ENCODE data around the gene ZNF423.

Gene ZNF423

GRCh38 chr16:49822649-49823370 is 33.1 kb downstream of the ZNF423 start:
- DNase-seq, result no peak

- no peak for DNase-seq
These were observed 34.2 kb downstream of the ZNF423 start for GRCh38 chr16:49821614-49822282.

- DNase-seq, result no peak
These were observed 34.8 kb downstream of the ZNF423 start for GRCh38 chr16:49821156-49821555.

- DNase-seq, result no peak
These were observed 38.0 kb downstream of the ZNF423 start for GRCh38 chr16:49817754-49818507.

GRCh38 chr16:49816875-49817274 is 39.0 kb downstream of the ZNF423 start:
- no peak for DNase-seq

GRCh38 chr16:49811644-49812334 is 44.1 kb downstream of the ZNF423 start:
- no peak for DNase-seq

- DNase-seq, result no peak
These were observed 45.1 kb downstream of the ZNF423 start for GRCh38 chr16:49810831-49811230.

GRCh38 chr16:49809561-49809960 is 46.4 kb downstream of the ZNF423 start:
- DNase-seq, result no peak

GRCh38 chr16:49809062-49809461 is 46.9 kb downstream of the ZNF423 start:
- no peak for DNase-seq

- no peak for DNase-seq
These were observed 49.5 kb downstream of the ZNF423 start for GRCh38 chr16:49806446-49806845.

GRCh38 chr16:49801290-49801689 is 54.6 kb downstream of the ZNF423 start:
- DNase-seq, result no peak

GRCh38 chr16:49800876-49801275 is 55.0 kb downstream of the ZNF423 start:
- no peak for DNase-seq

- DNase-seq, result no peak
These were observed 55.5 kb downstream of the ZNF423 start for GRCh38 chr16:49800441-49800840.

- no peak for DNase-seq
These were observed 56.7 kb downstream of the ZNF423 start for GRCh38 chr16:49799172-49799571.

GRCh38 chr16:49795513-49795912 is 60.4 kb downstream of the ZNF423 start:
- no peak for DNase-seq

- DNase-seq, result no peak
These were observed 62.7 kb downstream of the ZNF423 start for GRCh38 chr16:49793244-49793643.

GRCh38 chr16:49789616-49790015 is 66.3 kb downstream of the ZNF423 start:
- DNase-seq, result no peak

- DNase-seq, result no peak
These were observed 66.9 kb downstream of the ZNF423 start for GRCh38 chr16:49788986-49789385.

- DNase-seq, result no peak
These were observed 67.3 kb downstream of the ZNF423 start for GRCh38 chr16:49788572-49788971.

- DNase-seq, result no peak
These were observed 68.9 kb downstream of the ZNF423 start for GRCh38 chr16:49786926-49787557.

- DNase-seq, result no peak
These were observed 69.9 kb downstream of the ZNF423 start for GRCh38 chr16:49785970-49786369.

- DNase-seq, result no peak
These were observed 73.5 kb downstream of the ZNF423 start for GRCh38 chr16:49782405-49782804.

GRCh38 chr16:49781401-49781800 is 74.5 kb downstream of the ZNF423 start:
- DNase-seq, result no peak
